ENCODE results near the gene NSUN7. TPM values are rescaled to one million over a fixed set of nuclear protein-coding genes. Genes with fewer than 3 reads are reported as not detected.

Gene NSUN7
- total RNA-seq, 1 experiment from 2014 or later: 1.1 TPM

DNA sequence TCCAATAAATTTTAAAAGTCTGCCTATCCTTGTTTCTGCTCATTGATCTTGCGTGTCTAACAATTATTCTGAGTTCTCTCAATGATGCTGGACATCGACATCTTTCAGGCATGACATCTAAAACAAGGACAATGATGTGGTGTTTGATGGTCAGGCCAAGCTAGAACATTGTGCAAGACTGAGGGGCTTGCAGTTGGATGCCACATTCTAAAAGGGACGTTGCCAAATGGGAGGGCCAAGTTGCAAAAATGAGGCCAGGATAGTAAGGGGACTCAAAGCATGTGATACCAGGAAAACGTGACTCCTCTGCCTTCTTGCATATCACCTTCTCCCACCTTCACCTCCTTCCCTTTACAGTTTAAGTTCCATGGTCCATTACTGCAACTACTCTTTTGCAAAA lies 29.4 kb upstream of the NSUN7 start:
- BruUV-seq (replicated peaks): no TSS peak
- intact Hi-C loops (cut with micrococcal nuclease; ENCODE audit: unreplicated experiment) (no loop called here), in situ Hi-C loops (cut with HindIII; ENCODE audit: low pct_unique_long_range_greater_than_20kb, low sequenced_read_pairs) (no loop called here)
- ChIA-PET POLR2A (no interaction called here), CTCF (no interaction called here)
- TF ChIP-seq, protein P1, sequence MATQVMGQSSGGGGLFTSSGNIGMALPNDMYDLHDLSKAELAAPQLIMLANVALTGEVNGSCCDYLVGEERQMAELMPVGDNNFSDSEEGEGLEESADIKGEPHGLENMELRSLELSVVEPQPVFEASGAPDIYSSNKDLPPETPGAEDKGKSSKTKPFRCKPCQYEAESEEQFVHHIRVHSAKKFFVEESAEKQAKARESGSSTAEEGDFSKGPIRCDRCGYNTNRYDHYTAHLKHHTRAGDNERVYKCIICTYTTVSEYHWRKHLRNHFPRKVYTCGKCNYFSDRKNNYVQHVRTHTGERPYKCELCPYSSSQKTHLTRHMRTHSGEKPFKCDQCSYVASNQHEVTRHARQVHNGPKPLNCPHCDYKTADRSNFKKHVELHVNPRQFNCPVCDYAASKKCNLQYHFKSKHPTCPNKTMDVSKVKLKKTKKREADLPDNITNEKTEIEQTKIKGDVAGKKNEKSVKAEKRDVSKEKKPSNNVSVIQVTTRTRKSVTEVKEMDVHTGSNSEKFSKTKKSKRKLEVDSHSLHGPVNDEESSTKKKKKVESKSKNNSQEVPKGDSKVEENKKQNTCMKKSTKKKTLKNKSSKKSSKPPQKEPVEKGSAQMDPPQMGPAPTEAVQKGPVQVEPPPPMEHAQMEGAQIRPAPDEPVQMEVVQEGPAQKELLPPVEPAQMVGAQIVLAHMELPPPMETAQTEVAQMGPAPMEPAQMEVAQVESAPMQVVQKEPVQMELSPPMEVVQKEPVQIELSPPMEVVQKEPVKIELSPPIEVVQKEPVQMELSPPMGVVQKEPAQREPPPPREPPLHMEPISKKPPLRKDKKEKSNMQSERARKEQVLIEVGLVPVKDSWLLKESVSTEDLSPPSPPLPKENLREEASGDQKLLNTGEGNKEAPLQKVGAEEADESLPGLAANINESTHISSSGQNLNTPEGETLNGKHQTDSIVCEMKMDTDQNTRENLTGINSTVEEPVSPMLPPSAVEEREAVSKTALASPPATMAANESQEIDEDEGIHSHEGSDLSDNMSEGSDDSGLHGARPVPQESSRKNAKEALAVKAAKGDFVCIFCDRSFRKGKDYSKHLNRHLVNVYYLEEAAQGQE (IDR thresholded peaks at IDR 0.05; ENCODE audit: insufficient read depth in 1 of 2, low read depth in 2 of 2, low read length in 1 of 2): no peak
- no peak for TF ChIP-seq POLR2AphosphoS5 (IDR thresholded peaks at IDR 0.05; ENCODE audit: low read depth, low read length)
- TF ChIP-seq, protein P2, sequence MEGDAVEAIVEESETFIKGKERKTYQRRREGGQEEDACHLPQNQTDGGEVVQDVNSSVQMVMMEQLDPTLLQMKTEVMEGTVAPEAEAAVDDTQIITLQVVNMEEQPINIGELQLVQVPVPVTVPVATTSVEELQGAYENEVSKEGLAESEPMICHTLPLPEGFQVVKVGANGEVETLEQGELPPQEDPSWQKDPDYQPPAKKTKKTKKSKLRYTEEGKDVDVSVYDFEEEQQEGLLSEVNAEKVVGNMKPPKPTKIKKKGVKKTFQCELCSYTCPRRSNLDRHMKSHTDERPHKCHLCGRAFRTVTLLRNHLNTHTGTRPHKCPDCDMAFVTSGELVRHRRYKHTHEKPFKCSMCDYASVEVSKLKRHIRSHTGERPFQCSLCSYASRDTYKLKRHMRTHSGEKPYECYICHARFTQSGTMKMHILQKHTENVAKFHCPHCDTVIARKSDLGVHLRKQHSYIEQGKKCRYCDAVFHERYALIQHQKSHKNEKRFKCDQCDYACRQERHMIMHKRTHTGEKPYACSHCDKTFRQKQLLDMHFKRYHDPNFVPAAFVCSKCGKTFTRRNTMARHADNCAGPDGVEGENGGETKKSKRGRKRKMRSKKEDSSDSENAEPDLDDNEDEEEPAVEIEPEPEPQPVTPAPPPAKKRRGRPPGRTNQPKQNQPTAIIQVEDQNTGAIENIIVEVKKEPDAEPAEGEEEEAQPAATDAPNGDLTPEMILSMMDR (IDR thresholded peaks at IDR 0.05): no peak
- no peak for TF ChIP-seq TCF7L2 (IDR thresholded peaks at IDR 0.05; ENCODE audit: low read depth, low read length)
- no peak for TF ChIP-seq SIN3A (IDR thresholded peaks at IDR 0.05; ENCODE audit: borderline replicate concordance, insufficient read depth, low read depth, low read length)
- no peak overlapping the region for H3K4me3 ChIP-seq (ENCODE audit: low read depth in 2 of 2, low read length in 2 of 2)
- DNase-seq (ENCODE audit: low read depth, low spot score): no peak
- no peaks in the 10 kb centered on the region for H3K9me3 ChIP-seq (ENCODE audit: control insufficient read depth, insufficient read depth, low read depth, low read length)
- no peak for ATAC-seq
- H3K4me1 ChIP-seq (ENCODE audit: control insufficient read depth, insufficient read depth, low read length): no peaks in the 10 kb centered on the region
- 0 out of 2 replicates have a peak, but pooled peaks cover 4% of the 10 kb centered on the region for H3K27me3 ChIP-seq (ENCODE audit: control insufficient read depth, insufficient read depth, low read length)
- no peaks in the 10 kb centered on the region for H3K36me3 ChIP-seq (ENCODE audit: control insufficient read depth, insufficient read depth, low read length)
- H3K27ac ChIP-seq (ENCODE audit: low read length): no peak overlapping the region

DNA sequence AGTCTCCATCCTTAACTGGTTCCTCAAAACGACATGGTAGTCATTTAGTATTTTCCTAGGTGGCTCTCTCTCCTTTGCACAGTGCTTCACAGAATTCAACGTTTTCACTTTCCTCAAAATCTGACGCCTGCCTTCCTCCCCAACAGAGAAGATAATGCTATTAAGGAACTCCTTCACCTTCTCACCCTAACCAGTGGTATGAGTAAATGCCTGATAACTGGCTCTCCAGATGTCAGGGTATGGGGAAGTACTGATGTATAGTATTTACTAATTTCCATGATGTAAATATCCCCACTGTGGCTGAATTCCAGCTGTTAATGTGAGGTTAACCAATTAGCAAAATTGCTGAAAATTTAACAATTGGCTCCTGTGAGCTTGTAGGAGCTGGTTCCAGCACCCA lies 28.8 kb upstream of the NSUN7 start:
- H3K4me1 ChIP-seq (ENCODE audit: control insufficient read depth, insufficient read depth, low read length): no peaks in the 10 kb centered on the region
- H3K9me3 ChIP-seq (ENCODE audit: control insufficient read depth, insufficient read depth, low read depth, low read length): no peaks in the 10 kb centered on the region
- no TSS peak for BruUV-seq (replicated peaks)
- no peak overlapping the region for H3K27ac ChIP-seq (ENCODE audit: low read length)
- in situ Hi-C loops (cut with HindIII; ENCODE audit: low pct_unique_long_range_greater_than_20kb, low sequenced_read_pairs) (no loop called here), intact Hi-C loops (cut with micrococcal nuclease; ENCODE audit: unreplicated experiment) (no loop called here)
- no peak for ATAC-seq
- DNase-seq (ENCODE audit: low read depth, low spot score): no peak
- H3K27me3 ChIP-seq (ENCODE audit: control insufficient read depth, insufficient read depth, low read length): 0 out of 2 replicates have a peak, but pooled peaks cover 4% of the 10 kb centered on the region
- H3K36me3 ChIP-seq (ENCODE audit: control insufficient read depth, insufficient read depth, low read length): no peaks in the 10 kb centered on the region
- ChIA-PET POLR2A (no interaction called here), CTCF (no interaction called here)
- no peak overlapping the region for H3K4me3 ChIP-seq (ENCODE audit: low read depth in 2 of 2, low read length in 2 of 2)
- no peak for TF ChIP-seq TCF7L2 (IDR thresholded peaks at IDR 0.05; ENCODE audit: low read depth, low read length)
- TF ChIP-seq, protein P1 (IDR thresholded peaks at IDR 0.05; ENCODE audit: insufficient read depth in 1 of 2, low read depth in 2 of 2, low read length in 1 of 2): no peak
- no peak for TF ChIP-seq POLR2AphosphoS5 (IDR thresholded peaks at IDR 0.05; ENCODE audit: low read depth, low read length)
- TF ChIP-seq, protein P2 (IDR thresholded peaks at IDR 0.05): no peak

Measured in Panc1 (cell line).